HG03095 (cell line): Measurements from ENCODE around the gene DNHD1.

Source experiments
- ATAC-seq: cut with Tn5 transposase; IDR thresholded peaks from one replicate; pipeline ENCODE4 v1.9.1; 2021; ENCODE audit warnings: moderate library complexity; ENCODE audit not compliant: unreplicated experiment

DNHD1 gene

DNA sequence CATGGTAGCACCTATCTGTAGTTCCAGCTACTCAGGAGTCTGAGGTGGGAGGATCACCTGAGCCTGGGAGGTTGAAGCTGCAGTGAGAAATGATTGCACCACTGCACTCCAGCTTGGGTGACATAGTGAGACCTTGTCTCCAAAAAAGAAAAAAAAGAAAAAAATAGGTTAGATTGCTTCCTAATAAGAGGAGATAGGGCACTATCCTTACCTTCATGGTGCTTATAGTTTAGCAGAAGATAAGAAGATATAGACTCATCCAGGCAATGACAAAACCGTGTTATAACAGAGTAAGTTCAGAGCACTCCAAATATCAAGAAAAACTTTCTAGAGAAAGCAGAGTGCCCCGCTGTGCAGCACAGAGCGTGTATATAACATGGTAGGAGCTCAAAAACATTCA is 64.2 kb downstream of the DNHD1 start:
- ATAC-seq: no peak

DNA sequence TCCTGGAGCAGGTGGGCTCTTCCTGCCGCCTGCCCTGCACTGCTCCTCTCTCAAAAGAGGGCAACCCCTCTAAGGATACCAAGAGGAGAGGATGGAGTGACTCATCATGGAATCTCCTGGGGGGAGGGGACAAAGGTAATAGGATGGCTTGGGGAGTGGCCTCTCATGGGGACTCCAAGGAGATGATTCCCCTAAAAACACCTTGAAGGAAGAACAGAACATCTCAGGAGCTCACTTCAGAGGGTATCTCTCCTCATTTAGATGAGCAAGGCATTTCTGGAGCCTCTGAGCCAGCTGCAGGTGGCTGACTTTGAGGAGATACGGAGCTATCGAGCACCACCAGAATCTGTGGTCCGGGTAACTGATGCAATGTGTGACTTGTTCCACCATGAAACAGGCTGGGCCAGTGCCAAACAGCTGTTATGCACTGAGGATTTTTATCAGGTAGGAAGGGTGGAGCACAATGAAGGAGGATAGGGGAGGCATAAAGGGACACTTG is 66.1 kb downstream of the DNHD1 start:
- no peak for ATAC-seq

GRCh38 chr11:6563667-6564066 is 66.6 kb downstream of the DNHD1 start:
- no peak for ATAC-seq

- ATAC-seq: no peak
Observed at GRCh38 chr11:6565325-6565724, 68.2 kb downstream of the DNHD1 start.

GRCh38 chr11:6565988-6566703 is 69.1 kb downstream of the DNHD1 start:
- no peak for ATAC-seq

DNA sequence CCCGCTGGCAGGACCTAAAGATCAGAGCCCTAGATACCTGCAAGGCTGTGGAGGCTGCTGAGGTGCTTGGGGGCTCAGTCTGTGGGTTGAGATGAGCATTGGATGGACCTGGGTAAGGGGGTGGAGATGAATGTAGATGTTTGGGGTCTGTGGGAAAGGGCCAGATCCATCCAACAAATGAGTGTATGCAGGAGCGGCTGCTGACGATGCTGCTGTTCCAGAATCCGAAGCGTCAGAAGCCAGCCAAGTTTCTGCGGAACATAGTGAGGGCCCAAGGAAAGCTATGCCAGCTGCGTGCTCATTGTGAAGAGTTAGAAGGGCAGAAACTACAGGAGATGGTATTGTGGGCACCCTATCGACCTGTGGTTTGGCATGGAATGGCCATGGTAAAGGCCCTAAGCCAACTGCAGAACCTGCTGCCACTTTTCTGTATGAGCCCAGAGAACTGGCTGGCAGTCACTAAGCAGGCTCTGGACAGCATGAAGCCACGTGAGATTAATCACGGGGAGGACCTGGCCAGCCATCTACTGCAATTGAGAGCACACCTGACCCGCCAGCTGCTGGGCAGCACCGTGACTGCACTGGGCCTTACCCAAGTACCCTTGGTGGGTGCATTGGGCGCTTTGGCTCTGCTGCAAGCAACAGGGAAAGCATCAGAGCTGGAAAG is 69.8 kb downstream of the DNHD1 start:
- ATAC-seq: no peak

DNA sequence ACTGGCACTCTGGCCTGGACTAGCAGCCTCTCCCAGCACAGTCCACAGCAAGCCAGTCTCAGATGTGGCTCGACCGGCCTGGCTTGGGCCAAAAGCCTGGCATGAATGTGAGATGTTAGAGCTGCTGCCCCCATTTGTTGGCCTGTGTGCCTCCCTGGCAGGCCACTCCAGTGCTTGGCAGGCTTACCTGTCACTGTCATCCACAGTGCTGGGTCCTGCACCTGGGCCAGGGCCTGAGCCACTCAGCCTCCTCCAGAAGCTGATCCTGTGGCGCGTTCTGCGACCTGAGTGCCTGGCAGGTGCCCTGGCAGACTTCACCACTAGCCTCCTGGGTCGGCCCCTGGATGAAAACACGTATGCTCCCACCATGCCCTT is 70.3 kb downstream of the DNHD1 start:
- ATAC-seq: no peak

DNA sequence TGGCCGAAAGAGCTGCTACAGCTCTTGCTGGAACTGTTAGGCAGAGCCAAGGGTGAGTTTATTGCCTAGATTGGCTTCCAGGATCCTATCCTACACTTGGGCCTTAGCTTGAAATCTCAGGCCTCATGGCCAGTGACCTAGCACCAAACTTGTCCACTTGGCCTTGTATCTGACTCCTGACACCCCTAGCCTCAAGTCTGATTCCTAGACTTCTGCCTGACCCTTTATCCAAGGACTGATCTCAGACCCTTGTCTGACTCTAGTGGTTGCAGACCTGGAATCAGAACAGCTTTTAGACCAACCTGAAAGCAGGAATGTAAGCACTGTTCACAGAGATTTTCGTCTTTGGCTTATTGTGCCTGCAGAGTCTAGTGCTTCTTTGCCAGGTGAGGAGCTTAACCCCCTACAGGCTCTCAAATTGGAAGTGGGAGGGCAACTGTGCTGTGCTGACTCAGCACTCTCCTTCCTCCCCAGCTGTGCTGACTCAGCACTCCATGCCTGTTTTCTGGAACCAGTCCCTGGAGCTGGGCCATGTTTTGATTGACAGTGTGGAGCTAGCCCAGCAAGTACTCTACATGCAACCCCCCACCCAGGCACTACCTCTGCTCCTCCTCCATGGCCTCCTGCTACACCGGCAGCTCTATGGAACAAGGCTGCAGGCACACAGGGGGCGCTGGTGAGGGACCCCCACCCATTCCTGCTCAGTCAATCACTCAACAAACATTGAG is 71.3 kb downstream of the DNHD1 start:
- ATAC-seq: no peak

DNA sequence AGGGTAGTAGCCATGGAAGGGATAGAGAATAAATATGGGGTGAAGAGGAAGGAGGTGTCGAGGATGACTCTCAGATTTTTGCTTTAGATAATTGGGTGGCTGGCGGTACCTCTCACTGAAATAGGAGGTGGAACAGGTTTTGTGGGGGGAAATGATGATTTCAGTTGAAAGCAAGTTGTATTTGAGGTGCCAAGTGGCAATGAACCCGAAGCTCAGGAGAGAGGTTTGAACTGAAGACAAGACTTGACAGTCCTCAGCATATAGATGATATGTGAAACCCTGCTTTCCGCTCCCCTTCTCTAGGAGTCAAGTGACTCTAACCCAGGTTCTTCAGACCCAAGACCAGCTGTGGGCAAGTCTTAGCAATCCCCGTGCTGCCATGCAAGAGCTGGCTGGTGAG is 72.6 kb downstream of the DNHD1 start:
- ATAC-seq: no peak

- ATAC-seq: no peak
Observed at GRCh38 chr11:6570691-6571427, 73.8 kb downstream of the DNHD1 start.

GRCh38 chr11:6571434-6572008 is 74.4 kb downstream of the DNHD1 start:
- no peak for ATAC-seq

DNA sequence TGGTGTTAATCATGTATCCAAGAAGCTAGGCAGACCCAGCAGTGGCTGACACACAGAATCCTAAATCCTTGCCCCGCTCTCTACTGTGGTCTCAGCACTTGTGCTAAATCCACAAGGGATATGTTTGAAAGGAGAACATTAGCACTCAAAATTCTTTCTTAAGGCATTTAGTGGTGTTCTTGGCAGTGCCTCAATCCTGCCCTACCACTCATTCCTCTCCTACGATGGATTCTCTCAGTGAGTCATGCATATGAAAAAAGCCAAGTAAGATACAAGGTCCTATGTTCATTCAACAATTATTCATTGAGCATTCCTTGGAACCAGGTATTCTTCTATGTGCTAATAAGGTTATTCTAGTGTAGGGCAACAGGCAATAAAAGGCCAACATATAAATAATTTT is 75.1 kb downstream of the DNHD1 start:
- no peak for ATAC-seq

DNA sequence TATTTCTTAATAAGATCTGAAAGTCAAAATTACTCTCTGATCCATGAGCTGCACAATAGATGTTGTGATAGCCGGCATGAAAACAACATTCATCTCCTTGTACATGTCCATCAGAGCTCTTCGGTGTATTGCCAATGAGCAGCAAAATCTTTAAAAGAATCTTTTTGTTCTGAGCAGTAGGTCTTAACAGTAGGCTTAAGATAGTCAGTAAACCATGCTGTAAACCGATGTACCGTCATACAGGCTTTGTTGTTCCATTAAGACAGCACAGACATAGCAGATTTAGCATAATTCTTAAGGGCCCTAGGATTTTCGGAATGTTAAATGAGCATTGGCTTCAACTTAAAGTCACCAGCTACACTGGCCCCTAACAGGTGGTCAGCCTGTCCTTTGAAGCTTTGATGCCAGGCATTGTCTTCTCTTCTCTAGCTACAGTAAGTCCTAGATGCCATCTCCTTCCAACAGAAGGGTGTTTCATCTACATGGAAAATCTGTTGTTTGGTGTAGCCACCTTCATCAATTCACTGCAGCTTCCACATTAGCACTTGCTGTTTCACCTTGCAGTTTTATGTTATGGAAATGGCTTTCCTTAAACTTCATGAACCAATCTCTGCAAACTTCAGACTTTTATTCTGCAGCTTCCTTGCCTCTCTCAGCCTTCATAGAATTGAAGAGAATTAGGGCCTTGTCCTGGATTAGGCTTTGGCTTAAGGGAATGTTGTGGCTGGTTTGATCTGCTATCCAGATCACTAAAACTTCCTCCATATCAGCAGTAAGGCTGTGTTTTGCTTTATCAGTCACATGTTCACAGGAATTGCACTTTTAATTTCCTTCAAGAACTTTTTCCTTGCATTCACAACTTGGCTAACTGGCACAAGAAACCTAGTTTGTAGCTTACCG is 78.0 kb downstream of the DNHD1 start:
- no peak for ATAC-seq

- no peak for ATAC-seq
Observed at GRCh38 chr11:6576471-6577373, 79.6 kb downstream of the DNHD1 start.

- no peak for ATAC-seq
Observed at GRCh38 chr11:6578134-6578533, 81.1 kb downstream of the DNHD1 start.

DNA sequence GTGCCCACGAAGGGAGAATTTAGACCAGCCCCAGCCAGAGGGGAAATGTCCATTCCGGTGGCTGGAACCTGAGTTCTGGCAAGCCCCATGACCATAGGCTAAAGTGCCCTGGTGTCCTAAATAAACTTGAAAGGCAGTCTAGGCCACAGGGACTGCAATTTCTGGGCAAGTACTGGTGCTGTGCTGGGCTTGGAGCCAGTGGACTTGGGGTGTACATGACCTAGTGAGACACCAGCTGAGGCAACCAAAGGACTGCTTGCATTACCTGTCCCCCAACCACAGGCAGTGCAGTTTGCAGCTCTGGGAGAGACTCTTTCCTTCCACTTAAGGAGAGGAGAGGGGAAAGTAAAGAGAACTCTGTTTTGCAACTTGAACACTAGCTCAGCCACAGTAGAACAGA is 82.6 kb downstream of the DNHD1 start:
- no peak for ATAC-seq

DNA sequence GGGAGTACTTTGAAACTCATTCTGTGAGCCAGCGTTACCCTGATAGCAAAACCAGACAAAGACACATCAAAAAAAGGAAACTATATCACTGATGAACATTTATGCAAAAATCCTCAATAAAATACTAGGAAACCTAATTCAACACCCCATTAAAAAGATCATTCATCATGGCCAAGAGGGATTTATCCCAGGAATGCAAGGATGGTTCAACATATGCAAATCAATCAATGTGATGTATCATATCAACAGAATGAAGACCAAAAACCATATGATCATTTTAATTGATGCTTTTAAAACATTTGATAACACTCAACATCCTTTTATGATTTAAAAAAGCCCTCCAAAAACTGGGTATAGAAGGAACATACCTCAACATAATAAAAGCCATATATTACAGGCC is 86.5 kb downstream of the DNHD1 start:
- ATAC-seq: no peak

DNA sequence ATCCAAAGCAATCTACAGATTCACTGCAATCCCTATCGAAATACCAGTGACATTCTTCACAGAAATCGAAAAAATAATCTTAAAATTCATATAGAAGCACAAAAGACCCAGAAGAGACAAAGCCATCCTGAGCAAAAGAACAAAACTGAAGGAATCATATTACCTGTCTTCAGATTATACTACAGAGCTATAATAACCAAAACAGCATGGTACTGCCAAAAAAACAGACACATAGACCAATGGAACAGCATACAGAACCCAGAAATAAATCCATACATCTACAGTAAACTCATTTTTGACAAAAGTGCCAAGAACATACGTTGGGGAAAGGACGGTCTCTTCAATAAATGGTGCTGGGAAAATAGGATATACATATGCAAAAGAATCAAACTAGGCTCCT is 87.4 kb downstream of the DNHD1 start:
- ATAC-seq: no peak
